ENCODE results near the gene LRG1. TPM values are rescaled to one million over a fixed set of nuclear protein-coding genes. Genes with fewer than 3 reads are reported as not detected.
A peak's percentile ranks its signal among the peaks of the same experiment; 100 is the strongest.

Gene LRG1
- total RNA-seq, 1 donor from 2014 or later = 0.09 TPM

- no peaks in the 10 kb centered on the region for H3K4me1 Mint-ChIP-seq
- peak; percentile 83 for DNase-seq (ENCODE audit: low read depth, low spot score)
- no peak overlapping the region for H3K27ac Mint-ChIP-seq (ENCODE audit: unreplicated experiment)
- no peaks in the 10 kb centered on the region for H3K9me3 Mint-ChIP-seq
- TF ChIP-seq CTCF (conservative IDR thresholded peaks at IDR 0.05) = peak; percentile 74
- H3K27me3 Mint-ChIP-seq (ENCODE audit: low read depth) = no peaks in the 10 kb centered on the region
- H3K4me3 Mint-ChIP-seq = no peak overlapping the region
- no peaks in the 10 kb centered on the region for H3K36me3 Mint-ChIP-seq (ENCODE audit: low read depth)
Measured at GRCh38 chr19:4524808-4525562, 14.9 kb downstream of the LRG1 start.

GRCh38 chr19:4523306-4524110 is 16.3 kb downstream of the LRG1 start:
- H3K27me3 Mint-ChIP-seq (ENCODE audit: low read depth) = no peaks in the 10 kb centered on the region
- H3K4me1 Mint-ChIP-seq = no peaks in the 10 kb centered on the region

GRCh38 chr19:4522291-4523002 is 17.4 kb downstream of the LRG1 start:
- DNase-seq (ENCODE audit: low read depth, low spot score) = no peak
- no peaks in the 10 kb centered on the region for H3K4me1 Mint-ChIP-seq

More at GRCh38 chr19:4523306-4524110, 16.3 kb downstream of the LRG1 start:
- Mint-ChIP-seq H3K4me3 (no peak overlapping the region), H3K9me3 (no peaks in the 10 kb centered on the region), H3K36me3 (ENCODE audit: low read depth) (no peaks in the 10 kb centered on the region), H3K27ac (ENCODE audit: unreplicated experiment) (no peak overlapping the region)
- TF ChIP-seq CTCF (conservative IDR thresholded peaks at IDR 0.05) = peak; percentile 69
- DNase-seq (ENCODE audit: low read depth, low spot score) = peak; percentile 58

GRCh38 chr19:4521888-4522242 is 18.0 kb downstream of the LRG1 start:
- no peak for TF ChIP-seq CTCF (conservative IDR thresholded peaks at IDR 0.05)

More at GRCh38 chr19:4522291-4523002, 17.4 kb downstream of the LRG1 start:
- no peaks in the 10 kb centered on the region for H3K27me3 Mint-ChIP-seq (ENCODE audit: low read depth)
- TF ChIP-seq CTCF (conservative IDR thresholded peaks at IDR 0.05) = no peak
- H3K27ac Mint-ChIP-seq (ENCODE audit: unreplicated experiment) = no peak overlapping the region
- H3K9me3 Mint-ChIP-seq = no peaks in the 10 kb centered on the region
- no peak overlapping the region for H3K4me3 Mint-ChIP-seq
- no peaks in the 10 kb centered on the region for H3K36me3 Mint-ChIP-seq (ENCODE audit: low read depth)

GRCh38 chr19:4521170-4521887 is 18.5 kb downstream of the LRG1 start:
- Mint-ChIP-seq H3K4me3 (no peak overlapping the region), H3K27me3 (ENCODE audit: low read depth) (no peaks in the 10 kb centered on the region), H3K4me1 (no peaks in the 10 kb centered on the region), H3K36me3 (ENCODE audit: low read depth) (no peaks in the 10 kb centered on the region), H3K9me3 (no peaks in the 10 kb centered on the region), H3K27ac (ENCODE audit: unreplicated experiment) (no peak overlapping the region)
- DNase-seq (ENCODE audit: low read depth, low spot score) = no peak
- no peak for TF ChIP-seq CTCF (conservative IDR thresholded peaks at IDR 0.05)

More at GRCh38 chr19:4521888-4522242, 18.0 kb downstream of the LRG1 start:
- Mint-ChIP-seq H3K9me3 (no peaks in the 10 kb centered on the region), H3K27me3 (ENCODE audit: low read depth) (no peaks in the 10 kb centered on the region), H3K36me3 (ENCODE audit: low read depth) (no peaks in the 10 kb centered on the region), H3K27ac (ENCODE audit: unreplicated experiment) (no peak overlapping the region), H3K4me1 (no peaks in the 10 kb centered on the region), H3K4me3 (no peak overlapping the region)
- no peak for DNase-seq (ENCODE audit: low read depth, low spot score)

Data from neural crest cell (in vitro differentiated cells).